Ramos (cell line): ENCODE results near the gene LYSMD4.
"Not testable (repeated sequence)": the region's sequence is repeated elsewhere in the genome, so short reads cannot be mapped to it uniquely, and the experiment has no call there.

Experiments used
- in situ Hi-C: fragments of 300-500 bp; cut with MboI; formaldehyde crosslinking; loops from one replicate; pipeline ENCODE4 v1.14.3; 2022; ENCODE audit warnings: low sequenced_read_pairs; ENCODE audit not compliant: unreplicated experiment

LYSMD4 gene

DNA sequence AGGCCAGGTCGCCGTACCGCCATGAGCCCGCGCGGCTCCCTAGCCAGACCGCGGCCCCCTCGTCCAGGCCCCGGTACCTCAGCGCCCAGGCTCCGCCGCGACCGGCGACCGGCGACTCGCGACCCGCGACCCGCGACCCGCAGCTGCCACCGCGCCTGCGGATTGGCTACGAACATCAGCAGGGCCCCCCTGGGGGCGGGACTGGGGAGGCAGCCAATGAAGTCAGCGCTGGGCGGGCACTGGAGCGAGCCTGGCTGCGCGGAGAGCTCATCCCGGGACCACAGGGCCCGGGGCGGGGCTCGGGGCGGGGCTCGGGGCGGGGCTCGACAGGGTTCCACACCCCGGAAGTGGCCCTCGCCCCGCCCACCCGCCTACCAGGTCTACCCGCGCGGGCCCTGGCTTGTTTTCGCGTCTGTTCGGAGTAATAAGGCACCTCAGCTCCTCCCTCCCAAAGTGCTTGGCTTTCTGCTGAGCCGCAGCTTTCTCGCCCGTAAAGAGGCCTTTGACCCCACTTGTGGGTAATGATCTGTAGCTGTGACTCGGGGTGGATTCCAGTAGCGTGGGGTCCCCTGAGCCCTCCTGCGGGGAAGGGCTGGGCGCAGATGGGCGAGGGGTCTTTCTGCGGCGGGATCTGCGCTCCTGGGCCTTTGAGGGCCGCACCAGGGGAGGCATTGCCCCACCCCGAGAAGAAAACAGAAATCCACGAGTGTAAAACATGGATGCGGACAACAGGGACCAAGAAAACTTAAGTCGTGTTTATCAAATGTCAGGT lies at the start of gene LYSMD4:
Gene LYSMD4 (minus strand): TSS at position 170 of the 772 bp plus-strand sequence. CDS start 1,438 bp downstream, outside the sequence.
- in situ Hi-C loops = no loop called here

DNA sequence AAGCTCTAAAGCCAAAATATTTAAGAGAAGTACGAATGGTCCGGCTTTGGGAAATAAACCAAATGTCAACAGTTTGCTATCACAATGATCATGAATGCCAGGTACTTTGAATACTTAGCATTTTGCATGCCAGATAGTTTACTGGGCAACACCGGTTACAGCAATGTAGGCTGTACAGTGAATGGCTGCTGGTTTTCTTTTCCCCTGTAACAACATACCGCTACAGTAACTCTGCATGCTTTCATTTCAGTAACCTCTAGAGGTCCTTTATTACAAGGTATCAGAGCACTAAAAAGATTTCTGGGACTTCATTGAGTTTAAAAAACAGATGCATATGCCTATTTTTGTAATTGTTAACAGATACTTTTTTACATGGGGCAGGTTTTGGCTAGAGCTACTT lies 48.8 kb upstream of the LYSMD4 start:
- in situ Hi-C loops = not testable (repeated sequence)

DNA sequence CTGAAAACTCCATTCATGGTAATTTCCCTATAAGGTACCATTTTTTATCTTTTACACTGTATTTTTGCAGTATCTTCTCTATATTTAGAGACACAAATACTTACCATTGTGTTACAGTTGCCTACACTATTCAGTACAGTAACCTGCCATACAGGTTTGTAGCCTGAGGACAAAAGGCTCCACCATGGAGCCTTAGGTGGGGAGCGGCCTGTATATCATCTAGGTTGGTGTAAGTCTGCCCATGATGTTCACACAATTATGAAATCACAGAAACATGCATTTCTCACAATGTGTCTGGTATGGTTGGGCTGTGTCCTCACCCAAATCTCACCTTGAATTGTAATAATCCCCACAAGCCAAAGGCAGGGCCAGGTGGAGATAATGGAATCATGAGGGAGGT lies 43.9 kb upstream of the LYSMD4 start:
- in situ Hi-C loops = no loop called here

DNA sequence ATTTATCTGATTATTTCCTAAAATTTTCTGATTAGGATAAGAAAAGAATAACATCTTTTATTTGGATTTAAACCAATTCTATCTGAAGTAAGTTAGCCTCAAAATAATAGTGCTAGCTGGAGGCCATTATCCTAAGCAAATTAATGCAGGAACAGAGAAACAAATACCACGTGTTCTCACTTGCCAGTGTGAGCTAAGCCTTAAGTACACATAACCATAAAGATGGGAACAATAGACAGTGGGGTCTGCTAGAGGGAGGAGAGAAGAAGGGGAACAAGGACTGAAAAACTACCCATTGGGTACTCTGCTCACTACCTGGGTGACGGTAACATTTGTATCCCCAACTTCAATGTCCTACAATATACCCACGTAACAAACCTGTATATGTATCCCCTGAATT lies 31.3 kb upstream of the LYSMD4 start:
- in situ Hi-C loops = no loop called here

DNA sequence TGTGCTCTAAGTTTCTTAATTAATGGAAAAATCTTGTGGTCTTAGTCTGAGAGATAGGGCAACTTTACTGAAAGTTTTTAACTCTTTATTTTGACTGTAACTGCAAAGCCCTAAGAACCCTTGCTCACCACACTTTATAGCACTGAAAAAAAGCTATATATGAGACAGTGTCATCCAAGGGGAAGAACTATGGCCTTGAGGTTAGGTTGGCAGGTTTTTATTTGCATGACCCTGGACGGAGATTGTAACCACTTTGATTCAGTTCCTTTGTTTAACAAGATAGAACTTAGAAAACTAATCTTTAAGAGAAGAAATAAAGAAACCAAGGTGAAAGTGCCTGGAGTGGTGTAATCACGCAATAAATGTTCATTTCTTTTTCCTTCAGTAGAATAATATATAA lies 30.6 kb upstream of the LYSMD4 start:
- in situ Hi-C loops = no loop called here

DNA sequence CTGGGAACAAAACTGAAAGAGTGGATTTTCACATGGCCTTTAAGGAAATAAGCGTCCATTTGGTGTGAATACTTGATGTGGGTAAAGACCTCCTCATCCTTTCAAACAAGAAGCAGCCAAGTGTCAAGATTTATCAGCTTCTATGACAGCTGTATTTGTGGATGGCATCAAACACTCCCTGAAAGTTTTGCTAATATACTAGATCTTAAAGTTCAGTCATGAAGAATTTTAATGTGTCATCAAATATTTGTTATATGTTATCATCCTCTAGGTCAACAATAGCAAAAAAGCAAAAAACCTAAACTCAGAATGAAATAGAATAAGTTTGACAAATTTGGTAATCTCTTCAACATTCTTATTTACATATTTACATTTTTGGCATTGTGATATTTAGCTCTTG lies 29.1 kb upstream of the LYSMD4 start:
- in situ Hi-C loops = no loop called here

DNA sequence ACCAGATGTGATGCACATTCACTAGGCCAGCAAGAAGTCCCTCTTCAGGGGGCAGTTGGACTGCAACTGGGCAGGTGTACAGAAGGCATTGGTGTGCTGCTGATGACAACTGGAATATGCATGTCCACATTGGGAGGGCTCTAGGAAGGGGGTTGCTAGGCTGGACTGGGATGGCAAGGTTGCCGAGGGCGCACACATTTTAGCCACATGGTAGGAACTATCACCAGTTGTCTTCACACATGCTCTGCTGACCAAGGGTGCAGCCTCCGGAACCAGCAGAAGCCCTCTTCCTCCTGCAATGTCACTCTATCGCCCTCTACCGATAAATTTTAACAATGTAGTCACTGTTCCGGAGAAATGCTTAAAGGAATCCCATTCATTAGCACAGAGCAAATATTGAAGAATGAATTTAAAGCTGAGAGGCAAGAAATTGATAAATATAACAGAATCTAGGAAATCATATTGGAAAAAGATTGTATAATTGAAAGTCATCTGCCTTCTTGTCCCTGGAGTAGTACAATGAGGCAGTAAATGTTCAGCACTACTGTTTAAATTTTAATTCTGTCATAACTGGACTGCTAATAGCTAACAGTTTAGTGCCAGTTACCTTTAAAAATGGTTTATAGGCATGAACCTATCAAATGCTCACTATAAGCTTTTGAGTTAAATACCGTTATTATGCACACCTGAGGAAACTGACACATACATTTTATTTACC lies 22.6 kb upstream of the LYSMD4 start:
- in situ Hi-C loops = no loop called here

DNA sequence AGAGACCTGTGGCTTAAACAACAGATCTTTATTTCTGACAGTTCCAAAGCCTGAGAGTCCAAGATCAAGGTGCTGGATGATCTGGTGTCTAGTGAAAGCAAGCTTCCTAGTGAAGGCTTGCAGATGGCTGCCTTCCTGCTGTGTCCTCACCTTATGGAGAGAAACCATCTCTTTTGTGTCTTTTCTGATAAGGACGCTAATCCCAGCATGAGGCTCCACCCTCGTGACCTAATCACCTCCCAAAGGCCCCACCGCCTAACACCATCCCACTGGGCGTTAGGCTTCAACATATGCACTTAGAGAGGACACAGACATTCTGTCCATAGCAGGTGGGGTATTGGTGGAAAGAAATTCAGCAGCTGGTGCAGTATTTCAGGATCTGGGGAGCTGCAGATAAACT lies 19.8 kb upstream of the LYSMD4 start:
- in situ Hi-C loops = no loop called here

DNA sequence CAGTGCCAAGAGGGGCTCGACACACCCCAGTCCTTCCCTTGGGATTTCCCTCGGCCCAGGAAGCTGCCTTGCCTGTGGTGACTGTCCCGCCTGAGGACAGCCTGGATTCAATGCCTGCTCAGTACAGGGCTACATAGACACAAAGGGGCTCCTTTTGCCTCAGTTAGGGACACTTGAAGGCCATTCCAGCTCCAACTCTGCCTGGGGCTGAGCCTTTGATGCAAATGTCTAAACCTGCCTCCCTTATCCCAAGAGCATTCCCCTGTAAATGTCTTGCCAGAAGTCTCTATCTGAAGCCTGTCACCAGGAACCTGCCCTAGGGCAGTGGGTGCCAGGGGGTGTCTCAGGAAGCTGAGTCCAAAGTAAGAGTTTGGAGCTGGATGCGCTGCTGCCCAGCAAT lies 19.3 kb upstream of the LYSMD4 start:
- in situ Hi-C loops = no loop called here

DNA sequence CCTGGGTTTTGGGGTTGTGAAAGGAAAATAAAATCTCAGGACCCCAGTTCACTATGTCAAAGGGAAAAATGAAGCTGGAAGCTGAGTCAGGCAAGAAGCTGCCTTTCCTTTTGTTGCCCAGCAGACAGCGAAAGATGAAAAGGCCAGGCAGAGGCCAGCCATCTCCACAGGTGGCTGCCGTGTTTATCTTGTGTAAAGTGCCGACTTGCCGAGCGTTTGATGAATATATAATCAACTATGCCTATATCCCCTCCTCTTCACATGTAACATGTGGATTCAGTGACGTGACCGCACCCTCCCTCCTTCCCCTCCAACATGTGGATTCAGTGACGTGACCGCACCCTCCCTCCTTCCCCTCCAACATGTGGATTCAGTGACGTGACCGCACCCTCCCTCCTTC lies 17.1 kb upstream of the LYSMD4 start:
- in situ Hi-C loops = not testable (repeated sequence)

DNA sequence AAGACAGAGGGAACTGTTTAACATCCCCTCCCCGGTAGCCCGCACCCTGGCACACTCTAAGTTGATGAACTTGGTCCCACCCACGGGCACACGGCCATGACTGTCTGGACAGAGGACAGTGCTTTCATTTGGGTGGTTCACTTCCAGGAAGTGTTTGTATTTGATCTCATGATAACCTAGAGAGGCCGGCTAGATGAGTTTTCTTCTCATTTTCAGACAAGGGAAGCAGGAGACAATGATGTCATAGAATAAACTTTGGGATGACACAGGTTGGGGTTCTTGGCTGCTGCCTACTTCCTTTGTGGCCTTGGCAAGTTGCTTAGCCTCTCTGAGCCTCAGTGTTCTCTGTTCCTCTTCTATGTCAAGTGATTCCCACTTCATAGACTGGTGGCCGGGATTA lies 16.1 kb upstream of the LYSMD4 start:
- in situ Hi-C loops = no loop called here

DNA sequence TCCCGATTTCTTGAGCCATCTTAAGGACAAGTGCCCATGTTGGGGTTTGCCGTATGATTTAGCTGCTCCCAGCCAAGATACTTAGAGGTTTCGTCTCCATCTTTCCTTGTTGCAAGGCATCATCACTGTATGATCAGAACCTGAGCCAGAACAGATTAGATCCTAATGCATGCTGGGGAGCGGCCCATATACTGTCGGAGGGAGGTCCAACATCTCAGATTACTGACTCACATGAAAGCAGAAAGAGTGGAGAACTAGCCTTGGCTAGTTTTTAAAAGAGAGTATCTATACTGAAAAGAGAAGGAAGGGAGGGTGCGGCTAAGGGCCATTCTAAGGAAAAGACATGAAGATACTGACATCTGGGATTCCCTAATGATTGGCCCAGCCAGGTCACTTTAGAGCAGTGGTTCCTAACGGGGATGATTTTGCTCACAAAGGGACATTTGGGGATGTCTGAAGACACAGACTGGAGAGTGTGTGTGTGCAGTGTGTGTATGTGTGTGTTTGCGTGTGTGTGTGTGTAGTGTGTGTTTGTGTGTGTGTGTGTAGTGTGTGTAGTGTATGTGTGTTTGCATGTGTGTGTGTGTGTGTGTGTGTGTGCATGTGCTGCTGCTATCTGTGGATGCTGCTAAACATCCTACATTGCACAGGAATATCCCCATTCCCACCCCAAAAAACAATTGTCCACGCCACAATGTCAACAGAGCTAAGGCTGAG lies 12.3 kb upstream of the LYSMD4 start:
- in situ Hi-C loops = no loop called here

DNA sequence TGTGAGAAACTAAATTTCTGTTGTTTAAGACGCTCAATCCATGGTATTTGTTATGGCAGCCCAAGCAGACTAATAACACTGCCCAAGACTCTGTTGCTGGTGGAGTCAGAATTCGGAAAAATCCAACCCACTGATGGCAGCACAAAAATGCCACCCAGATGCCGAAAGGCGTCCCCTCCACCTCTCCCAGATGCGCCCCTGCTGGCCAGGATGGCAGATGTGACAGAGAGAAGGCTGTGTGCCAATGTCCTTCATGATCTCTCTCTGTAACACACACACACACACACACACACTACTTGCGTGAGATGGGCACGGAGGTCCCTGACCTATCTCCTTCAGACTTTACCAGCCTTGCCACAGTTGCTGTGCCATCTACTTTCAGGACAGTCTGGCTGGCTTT lies 10.9 kb upstream of the LYSMD4 start:
- in situ Hi-C loops = no loop called here

DNA sequence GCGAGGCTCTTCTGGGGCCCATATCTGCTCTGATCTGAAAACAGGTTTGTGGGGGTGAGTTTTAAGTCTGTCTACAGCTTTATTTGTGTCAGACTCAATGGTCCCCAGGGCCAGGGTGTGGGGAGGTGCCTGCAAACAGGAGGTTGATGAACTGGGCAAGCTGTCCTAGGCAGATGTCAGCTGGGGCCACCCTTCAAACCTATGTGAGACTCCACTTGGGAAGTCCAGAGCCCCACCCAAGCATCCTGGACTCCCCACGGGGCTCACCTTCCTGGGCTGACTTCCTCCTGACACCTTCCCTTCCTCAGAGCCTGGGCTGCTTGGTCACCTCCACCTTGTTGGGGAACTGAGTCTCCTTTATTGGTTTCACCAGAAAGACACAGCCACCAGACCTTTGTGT lies 8.6 kb upstream of the LYSMD4 start:
- in situ Hi-C loops = no loop called here

DNA sequence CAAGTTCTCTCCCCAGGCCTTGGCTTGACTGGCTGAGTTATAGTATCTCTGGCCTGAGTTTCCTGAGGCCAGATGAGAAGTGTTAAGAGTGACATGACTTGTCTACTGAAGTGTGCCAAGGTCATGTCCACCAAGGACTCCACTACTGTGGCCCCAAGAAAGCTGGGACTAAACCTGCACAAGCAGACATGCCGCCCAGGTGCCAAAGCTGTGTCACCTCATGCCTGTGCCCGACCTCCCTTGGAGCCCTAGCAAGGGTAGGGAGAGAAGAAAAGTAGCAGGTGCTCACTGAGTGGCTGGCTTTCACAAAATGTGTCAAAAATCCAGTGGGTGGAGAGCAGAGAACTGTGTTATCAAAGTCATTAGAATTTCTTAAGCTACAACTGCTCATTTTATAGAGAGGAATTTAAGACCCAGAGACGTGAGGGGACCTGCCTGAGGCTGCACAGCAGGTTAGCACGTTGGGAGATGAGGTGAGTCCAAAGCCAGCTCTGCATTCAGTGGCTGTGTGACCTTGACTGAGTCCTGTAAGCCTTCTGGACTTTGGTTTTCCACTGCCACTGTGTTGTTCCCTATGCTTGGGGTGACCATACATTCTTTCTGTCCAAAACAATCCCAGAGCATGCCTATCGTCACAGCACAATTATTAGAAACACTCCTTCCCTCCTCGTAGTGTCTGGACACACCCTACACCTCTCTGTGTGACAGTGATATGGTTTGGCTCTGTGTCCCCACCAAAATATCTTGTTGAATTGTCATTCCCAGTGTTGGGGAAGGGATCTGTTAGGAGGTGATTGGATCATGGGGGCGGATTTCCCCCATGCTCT lies 5.0 kb upstream of the LYSMD4 start:
- in situ Hi-C loops = no loop called here

DNA sequence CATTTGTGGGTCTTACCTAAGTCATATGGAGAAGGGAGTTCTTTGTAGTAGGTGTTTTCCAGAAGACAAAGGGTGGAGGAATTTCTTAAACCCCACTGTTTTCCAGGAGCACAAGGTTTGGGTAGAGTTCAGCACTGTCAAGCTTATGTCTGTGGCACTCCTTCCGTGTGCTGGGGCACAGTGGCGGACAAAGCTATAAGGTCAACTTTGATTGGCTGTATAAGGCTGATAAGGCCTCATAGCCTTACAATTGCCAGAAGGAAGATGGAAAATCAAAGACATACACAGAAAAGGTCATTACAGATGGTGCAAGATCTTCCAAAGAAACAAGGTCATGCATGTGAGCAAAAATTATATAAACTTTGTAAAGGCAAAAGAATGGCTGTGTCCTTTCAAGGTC lies 3.5 kb upstream of the LYSMD4 start:
- in situ Hi-C loops = no loop called here

DNA sequence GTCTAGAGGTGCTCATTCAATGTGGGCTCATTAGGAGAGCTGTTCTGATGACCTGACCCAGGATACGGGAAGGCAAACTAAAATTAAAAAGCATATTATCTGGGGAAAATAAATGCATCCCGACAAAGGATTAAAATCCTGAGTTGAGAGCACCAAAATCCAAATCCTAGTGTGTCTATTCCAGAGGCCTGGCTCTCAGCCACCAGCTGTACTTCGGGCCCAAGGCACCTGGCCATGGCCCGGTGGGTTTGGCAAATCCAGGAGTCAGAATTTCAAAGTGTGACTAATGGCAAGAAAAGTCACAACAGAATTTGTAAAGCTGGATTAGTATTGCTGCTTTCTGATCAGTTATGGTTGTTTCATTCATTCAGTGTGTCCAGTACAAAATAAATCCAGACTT lies 2.6 kb upstream of the LYSMD4 start:
- in situ Hi-C loops = no loop called here

DNA sequence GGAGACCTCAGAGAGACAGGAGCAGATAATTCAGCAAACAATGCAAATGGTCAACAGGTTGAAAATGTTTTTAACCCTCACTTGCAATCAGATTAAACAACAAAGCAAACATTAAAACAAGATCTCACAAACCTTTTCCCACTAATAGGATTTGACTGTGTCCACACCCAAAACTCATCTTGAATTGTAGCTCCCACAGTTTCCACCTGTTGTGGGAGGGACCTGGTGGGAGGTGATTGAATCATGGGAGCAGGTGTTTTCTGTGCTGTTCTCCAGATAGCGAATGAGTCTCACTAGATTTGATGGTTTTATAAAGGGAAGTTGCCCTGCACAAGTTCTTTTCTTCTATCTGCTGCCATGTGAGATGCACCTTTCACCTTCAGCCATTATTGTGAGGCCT lies 1.3 kb upstream of the LYSMD4 start:
- in situ Hi-C loops = no loop called here

DNA sequence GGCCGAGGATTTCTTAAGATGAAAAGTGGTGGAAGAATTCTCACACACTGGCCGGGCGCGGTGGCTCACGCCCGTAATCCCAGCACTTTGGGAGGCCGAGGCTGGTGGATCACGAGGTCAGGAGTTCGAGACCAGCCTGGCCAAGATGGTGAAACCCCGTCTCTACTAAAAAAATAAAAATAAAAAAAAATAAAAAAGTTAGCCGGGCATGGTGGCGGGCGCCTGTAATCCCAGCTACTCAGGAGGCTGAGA lies 729 bp upstream of the LYSMD4 start:
- in situ Hi-C loops = not testable (repeated sequence)

DNA sequence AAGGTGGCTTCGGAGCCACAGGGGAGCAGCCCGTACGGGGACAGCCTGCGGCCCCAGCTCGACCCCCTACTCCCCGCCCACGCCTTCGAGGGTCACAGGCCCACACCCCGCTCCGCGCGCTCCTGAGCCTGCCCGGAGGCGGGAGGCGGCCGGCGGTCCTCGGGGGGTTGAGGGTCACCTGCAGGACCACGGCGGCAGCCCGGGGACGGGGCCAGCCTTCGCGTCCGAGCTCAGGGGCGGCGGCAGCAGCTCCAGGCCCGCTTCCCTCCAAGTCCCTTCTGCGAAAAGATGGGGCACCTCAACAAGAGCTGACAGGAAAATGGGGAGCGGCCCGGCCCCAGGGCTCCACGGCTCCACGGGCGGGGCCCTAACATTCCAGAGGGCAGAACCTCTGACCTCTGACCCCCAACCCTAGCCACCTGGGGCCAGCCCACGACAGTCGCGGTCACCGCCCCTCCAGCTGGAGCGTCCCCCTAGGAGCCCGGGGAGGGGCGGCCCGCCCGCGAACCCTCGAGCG lies 428 bp downstream of the LYSMD4 start:
- in situ Hi-C loops = no loop called here
